ENCODE data around the gene IRF2. TPM values are rescaled to one million over a fixed set of nuclear protein-coding genes. Genes with fewer than 3 reads are reported as not detected.

The IRF2 gene
- total RNA-seq, 1 donor from 2014 or later: 21.8 TPM

- H3K36me3 Mint-ChIP-seq (ENCODE audit: unreplicated experiment): peaks cover 7% of the 10 kb centered on the region
- peaks cover 32% of the 10 kb centered on the region for H3K4me1 Mint-ChIP-seq (ENCODE audit: unreplicated experiment)
- no peak overlapping the region for H3K27ac Mint-ChIP-seq (ENCODE audit: unreplicated experiment)
- no peaks in the 10 kb centered on the region for H3K9me3 Mint-ChIP-seq (ENCODE audit: unreplicated experiment)
- no peak for DNase-seq (ENCODE audit: extremely low spot score, unreplicated experiment)
- TF ChIP-seq, protein P1, sequence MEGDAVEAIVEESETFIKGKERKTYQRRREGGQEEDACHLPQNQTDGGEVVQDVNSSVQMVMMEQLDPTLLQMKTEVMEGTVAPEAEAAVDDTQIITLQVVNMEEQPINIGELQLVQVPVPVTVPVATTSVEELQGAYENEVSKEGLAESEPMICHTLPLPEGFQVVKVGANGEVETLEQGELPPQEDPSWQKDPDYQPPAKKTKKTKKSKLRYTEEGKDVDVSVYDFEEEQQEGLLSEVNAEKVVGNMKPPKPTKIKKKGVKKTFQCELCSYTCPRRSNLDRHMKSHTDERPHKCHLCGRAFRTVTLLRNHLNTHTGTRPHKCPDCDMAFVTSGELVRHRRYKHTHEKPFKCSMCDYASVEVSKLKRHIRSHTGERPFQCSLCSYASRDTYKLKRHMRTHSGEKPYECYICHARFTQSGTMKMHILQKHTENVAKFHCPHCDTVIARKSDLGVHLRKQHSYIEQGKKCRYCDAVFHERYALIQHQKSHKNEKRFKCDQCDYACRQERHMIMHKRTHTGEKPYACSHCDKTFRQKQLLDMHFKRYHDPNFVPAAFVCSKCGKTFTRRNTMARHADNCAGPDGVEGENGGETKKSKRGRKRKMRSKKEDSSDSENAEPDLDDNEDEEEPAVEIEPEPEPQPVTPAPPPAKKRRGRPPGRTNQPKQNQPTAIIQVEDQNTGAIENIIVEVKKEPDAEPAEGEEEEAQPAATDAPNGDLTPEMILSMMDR (IDR thresholded peaks at IDR 0.05): no peak
- H3K27me3 Mint-ChIP-seq (ENCODE audit: unreplicated experiment): no peaks in the 10 kb centered on the region
- H3K4me3 Mint-ChIP-seq (ENCODE audit: unreplicated experiment): no peak overlapping the region
Measured at GRCh38 chr4:184434021-184434420, 40.3 kb downstream of the IRF2 start.

- Mint-ChIP-seq H3K27ac (ENCODE audit: unreplicated experiment) (no peak overlapping the region), H3K27me3 (ENCODE audit: unreplicated experiment) (no peaks in the 10 kb centered on the region), H3K4me1 (ENCODE audit: unreplicated experiment) (peaks cover 30% of the 10 kb centered on the region), H3K4me3 (ENCODE audit: unreplicated experiment) (no peak overlapping the region), H3K9me3 (ENCODE audit: unreplicated experiment) (no peaks in the 10 kb centered on the region), H3K36me3 (ENCODE audit: unreplicated experiment) (peaks cover 8% of the 10 kb centered on the region)
- DNase-seq (ENCODE audit: extremely low spot score, unreplicated experiment): no peak
- TF ChIP-seq, protein P1 (IDR thresholded peaks at IDR 0.05): no peak
Measured at GRCh38 chr4:184433258-184433892, 41.0 kb downstream of the IRF2 start.

- TF ChIP-seq, protein P1 (IDR thresholded peaks at IDR 0.05): no peak
- Mint-ChIP-seq H3K36me3 (ENCODE audit: unreplicated experiment) (peaks cover 13% of the 10 kb centered on the region), H3K27ac (ENCODE audit: unreplicated experiment) (no peak overlapping the region), H3K9me3 (ENCODE audit: unreplicated experiment) (no peaks in the 10 kb centered on the region), H3K4me3 (ENCODE audit: unreplicated experiment) (no peak overlapping the region), H3K27me3 (ENCODE audit: unreplicated experiment) (no peaks in the 10 kb centered on the region), H3K4me1 (ENCODE audit: unreplicated experiment) (peaks cover 27% of the 10 kb centered on the region)
- no peak for DNase-seq (ENCODE audit: extremely low spot score, unreplicated experiment)
Measured at GRCh38 chr4:184432127-184432922, 42.0 kb downstream of the IRF2 start.

DNA sequence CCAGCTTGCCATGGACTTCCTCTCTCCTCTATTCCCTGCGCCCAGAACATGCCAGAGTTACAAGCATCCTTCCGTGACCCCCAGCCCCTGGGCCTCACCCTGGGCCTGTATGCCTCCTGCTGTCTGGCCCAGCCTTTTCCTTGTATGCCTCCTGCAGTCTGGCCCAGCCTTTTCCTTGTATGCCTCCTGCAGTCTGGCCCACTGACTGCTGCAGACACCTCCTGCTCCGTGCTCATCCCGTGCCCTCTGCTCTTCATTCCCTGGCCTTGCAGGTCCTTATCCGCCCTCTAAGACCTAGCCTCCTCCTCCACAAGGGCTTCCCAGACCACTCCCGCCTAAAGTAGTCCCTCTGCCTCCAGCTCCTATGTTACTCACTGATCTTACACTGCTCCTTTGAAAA is 44.2 kb downstream of the IRF2 start:
- H3K9me3 Mint-ChIP-seq (ENCODE audit: unreplicated experiment): no peaks in the 10 kb centered on the region
- peaks cover 29% of the 10 kb centered on the region for H3K36me3 Mint-ChIP-seq (ENCODE audit: unreplicated experiment)

GRCh38 chr4:184428787-184429186 is 45.6 kb downstream of the IRF2 start:
- Mint-ChIP-seq H3K36me3 (ENCODE audit: unreplicated experiment) (peaks cover 39% of the 10 kb centered on the region), H3K9me3 (ENCODE audit: unreplicated experiment) (no peaks in the 10 kb centered on the region), H3K4me1 (ENCODE audit: unreplicated experiment) (peaks cover 14% of the 10 kb centered on the region), H3K4me3 (ENCODE audit: unreplicated experiment) (no peak overlapping the region), H3K27me3 (ENCODE audit: unreplicated experiment) (no peaks in the 10 kb centered on the region), H3K27ac (ENCODE audit: unreplicated experiment) (no peak overlapping the region)
- no peak for DNase-seq (ENCODE audit: extremely low spot score, unreplicated experiment)
- TF ChIP-seq, protein P1 (IDR thresholded peaks at IDR 0.05): no peak

More for the DNA sequence above, 44.2 kb downstream of the IRF2 start:
- Mint-ChIP-seq H3K4me3 (ENCODE audit: unreplicated experiment) (no peak overlapping the region), H3K4me1 (ENCODE audit: unreplicated experiment) (peaks cover 25% of the 10 kb centered on the region), H3K27me3 (ENCODE audit: unreplicated experiment) (no peaks in the 10 kb centered on the region), H3K27ac (ENCODE audit: unreplicated experiment) (no peak overlapping the region)
- DNase-seq (ENCODE audit: extremely low spot score, unreplicated experiment): no peak
- TF ChIP-seq, protein P1 (IDR thresholded peaks at IDR 0.05): no peak

All from osteocyte (in vitro differentiated cells).